ENCODE measurements around the gene SREK1. TPM values are rescaled to one million over a fixed set of nuclear protein-coding genes. Genes with fewer than 3 reads are reported as not detected.

Gene SREK1
- total and polyA plus RNA-seq, 2 of the 8 experiments (the other 6 are each of a cell fraction or from before 2014, with no cell fraction given), result 10.6 to 40.4 TPM

DNA sequence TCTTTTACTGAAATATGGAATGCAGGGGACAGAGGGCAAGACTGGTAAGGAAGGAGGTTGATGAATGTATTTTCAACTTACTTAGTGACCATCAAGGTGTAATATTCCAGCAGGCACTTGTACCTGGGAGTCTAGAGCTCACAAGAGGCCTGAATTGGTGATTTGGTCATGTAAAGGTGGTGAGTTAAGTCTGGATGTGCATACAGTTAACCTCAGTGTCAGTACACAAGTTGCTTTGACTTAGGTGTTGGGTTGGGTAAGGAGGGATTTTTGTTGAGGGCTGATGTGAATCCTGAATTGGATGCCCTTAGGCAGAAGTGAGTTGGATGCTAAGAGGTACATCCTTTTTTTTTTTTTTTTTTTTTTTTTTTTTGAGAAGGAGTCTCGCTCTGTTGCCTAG lies 7.4 kb downstream of the SREK1 start:
- Histone ChIP-seq H3K4ac (replicated peaks; ENCODE audit: insufficient read length, low read depth, low read length) (no peak overlapping the region), H2BK5ac (ENCODE audit: low read depth, low read length) (no peak overlapping the region), H3K9ac (replicated peaks in 1 of 4; ENCODE audit: extremely low read depth in 1 of 4, low read depth in 3 of 4, low read length in 3 of 4) (no peak overlapping the region), H3K23me2 (ENCODE audit: low read depth, low read length) (no peaks in the 10 kb centered on the region), H3K4me2 (ENCODE audit: insufficient read depth in 1 of 2, low read depth in 2 of 2, low read length in 2 of 2) (no peak overlapping the region), H4K20me1 (replicated peaks in 1 of 2; ENCODE audit: control insufficient read depth in 1 of 2, insufficient read depth in 2 of 2, low read length in 2 of 2) (peaks cover 2 to 3% of the 10 kb centered on the region in 2 experiments), H2BK120ac (replicated peaks; ENCODE audit: low read depth, low read length) (no peak overlapping the region), H3K36me3 (ENCODE audit: control insufficient read depth in 2 of 4, insufficient read depth in 4 of 4, low read length in 3 of 4) (peaks cover 0 to 3% (median 0%) of the 10 kb centered on the region in 4 experiments; a peak in 3 of 8 replicates), H2BK20ac (ENCODE audit: low read length) (no peak overlapping the region), H2AK5ac (ENCODE audit: low read depth, low read length) (no peak overlapping the region), H3K18ac (ENCODE audit: extremely low read depth, low read length) (no peak overlapping the region), H2BK15ac (ENCODE audit: low read length) (no peak overlapping the region), H3K23ac (ENCODE audit: insufficient read length) (no peak overlapping the region), H3K27ac (ENCODE audit: low read depth, low read length) (no peak overlapping the region), H4K8ac (ENCODE audit: extremely low read depth, insufficient read depth, low read length) (no peak overlapping the region), H2BK12ac (ENCODE audit: low read depth, low read length) (no peak overlapping the region), H3K79me2 (ENCODE audit: control insufficient read depth in 1 of 2, insufficient read depth in 2 of 2, low read length in 2 of 2) (peaks cover 19 to 94% of the 10 kb centered on the region in 2 experiments), H3K4me1 (replicated peaks in 1 of 4; ENCODE audit: control insufficient read depth in 3 of 4, insufficient read depth in 4 of 4, low read length in 3 of 4) (no peaks in the 10 kb centered on the region), H3K9me3 (ENCODE audit: insufficient read depth in 2 of 2, low read depth in 1 of 2, low read length in 1 of 2) (no peaks in the 10 kb centered on the region), H3K79me1 (ENCODE audit: low read depth, low read length) (no peaks in the 10 kb centered on the region; the same call in 1 of the 2 replicates), H3K27me3 (replicated peaks in 1 of 4; ENCODE audit: control insufficient read depth in 3 of 4, extremely low read depth in 1 of 4, insufficient read depth in 3 of 4, low read length in 3 of 4) (no peaks in the 10 kb centered on the region), H3K4me3 (ENCODE audit: extremely low read depth in 1 of 4, insufficient read depth in 2 of 4, low read depth in 3 of 4, low read length in 4 of 4) (no peak overlapping the region), H4K5ac (ENCODE audit: insufficient read length, low read depth, low read length) (no peak overlapping the region), H4K91ac (replicated peaks; ENCODE audit: insufficient read length, low read length) (no peak overlapping the region), H3K14ac (ENCODE audit: insufficient read length) (no peak overlapping the region), H3K56ac (replicated peaks; ENCODE audit: insufficient read length, low read depth, low read length) (no peak overlapping the region), H2AFZ (ENCODE audit: low read length) (no peak overlapping the region)
- FAIRE-seq (no peak), DNase-seq (ENCODE audit: low read depth in 1 of 2, low spot score in 2 of 2) (no peak)
- WGBS, 2 experiments (ENCODE audit: extremely low coverage in 1 of 2, insufficient coverage in 1 of 2, insufficient read length in 1 of 2, insufficient replicate concordance in 2 of 2, low coverage in 1 of 2, low lambda C conversion rate in 2 of 2, missing lambda C conversion rate in 1 of 2), result no CpG with 5 or more reads among the region's 1 CpG
- ChIA-PET CTCF (ENCODE audit: partially characterized antibody) (no interaction called here), POLR2A (ENCODE audit: partially characterized antibody) (interaction anchor here (0.9 kb wide), 1 partner anchor 159 kb away, joined by 3 read pairs; no protein-coding TSS in a partner anchor)
- TF ChIP-seq FOSL1 (IDR thresholded peaks at IDR 0.05; ENCODE audit: insufficient read depth, low read depth, low read length) (no peak), GABPA (IDR thresholded peaks at IDR 0.05; ENCODE audit: borderline replicate concordance, insufficient read depth, low read length) (no peak), RXRA (IDR thresholded peaks at IDR 0.05; ENCODE audit: insufficient read depth, low read depth, low read length) (no peak), SUZ12 (IDR thresholded peaks at IDR 0.05; ENCODE audit: low read length) (no peak), SIX5 (IDR thresholded peaks at IDR 0.05; ENCODE audit: low read depth, low read length) (no peak), SP1 (IDR thresholded peaks at IDR 0.05; ENCODE audit: low read depth, low read length) (no peak), KDM5A (IDR thresholded peaks at IDR 0.05; ENCODE audit: low read length) (no peak), POLR2AphosphoS5 (IDR thresholded peaks at IDR 0.05; ENCODE audit: low read depth, low read length) (no peak), TAF1 (IDR thresholded peaks at IDR 0.05; ENCODE audit: low read depth, low read length) (no peak)
